PC-9 (cell line): ENCODE results near the gene MYO5B.

Source experiments
- CTCF ChIP-seq: fragments of 200-600 bp; sonication (generic); conservative IDR thresholded peaks from 2 replicates; pipeline ENCODE4 v1.6.1; 2017; ENCODE audit warnings: mixed run types, antibody characterized with exemption, mild to moderate bottlenecking, moderate library complexity
- EZH2 ChIP-seq: fragments of 200-600 bp; sonication (generic); IDR thresholded peaks from 2 replicates; pipeline ENCODE4 v1.8.0; 2017; ENCODE audit warnings: antibody characterized with exemption, low read depth

GRCh38 chr18:50065527-50065926, 129.4 kb downstream of the MYO5B start:
- no peak for TF ChIP-seq CTCF
- no peak for TF ChIP-seq EZH2
